Islet of Langerhans (tissue), 1 donor: ENCODE data around the gene TOB1.
"Not testable (repeated sequence)": the region's sequence is repeated elsewhere in the genome, so short reads cannot be mapped to it uniquely, and the experiment has no call there.

Source experiments
- FAIRE-seq: peaks from one replicate; lab custom pipeline; 2011; peaks lifted over from hg19 to GRCh38; lab: Jason Lieb, UNC

The TOB1 gene

DNA sequence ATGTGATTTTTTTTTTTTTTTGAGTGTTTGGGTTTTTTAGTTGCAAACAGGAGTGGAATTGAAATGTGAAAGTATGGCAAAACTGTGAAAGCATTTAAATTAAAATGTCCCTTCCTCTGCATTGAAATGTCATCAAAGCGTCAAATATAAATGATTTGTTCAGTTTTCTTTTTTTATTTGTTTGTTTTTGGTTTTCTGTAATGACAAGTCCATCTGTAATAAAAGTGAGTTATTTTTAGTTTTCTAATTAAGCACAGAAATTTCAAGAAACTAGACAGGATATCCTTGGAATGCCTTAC lies 1.9 kb upstream of the TOB1 start:
- no peak for FAIRE-seq

- peak; percentile 38 for FAIRE-seq
Observed at GRCh38 chr17:50867363-50868139, 1.4 kb upstream of the TOB1 start.

GRCh38 chr17:50866950-50867362 lies 802 bp upstream of the TOB1 start:
- no peak for FAIRE-seq

- no peak for FAIRE-seq
Observed at GRCh38 chr17:50865868-50866260, 290 bp downstream of the TOB1 start.

- no peak for FAIRE-seq
Observed at GRCh38 chr17:50865060-50865867, 890 bp downstream of the TOB1 start.

GRCh38 chr17:50864747-50865059 lies 1.5 kb downstream of the TOB1 start:
- FAIRE-seq, result no peak

DNA sequence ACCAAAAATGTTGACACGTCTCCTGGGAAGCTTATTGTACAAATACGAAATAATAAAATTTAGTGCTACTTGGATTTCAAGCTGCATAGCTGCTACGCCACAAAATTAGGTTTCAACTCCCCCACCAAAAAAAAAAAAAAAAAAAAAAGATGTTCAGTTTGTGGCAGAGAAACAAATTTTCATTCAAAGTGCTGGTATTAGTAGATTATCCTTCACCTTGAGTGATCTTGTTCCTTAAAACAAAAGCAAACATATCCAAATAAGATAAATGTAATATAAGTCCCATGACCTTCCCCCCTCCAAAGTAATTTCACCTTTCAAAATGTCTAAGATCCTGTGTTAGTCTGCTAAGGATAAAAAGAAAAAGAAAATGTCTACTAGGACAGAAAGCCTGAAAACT lies 2.2 kb downstream of the TOB1 start:
- FAIRE-seq, result no peak

- no peak for FAIRE-seq
Observed at GRCh38 chr17:50863221-50863843, 2.8 kb downstream of the TOB1 start.

- peak; percentile 62 for FAIRE-seq
Observed at GRCh38 chr17:50861822-50862528, 4.2 kb downstream of the TOB1 start.

DNA sequence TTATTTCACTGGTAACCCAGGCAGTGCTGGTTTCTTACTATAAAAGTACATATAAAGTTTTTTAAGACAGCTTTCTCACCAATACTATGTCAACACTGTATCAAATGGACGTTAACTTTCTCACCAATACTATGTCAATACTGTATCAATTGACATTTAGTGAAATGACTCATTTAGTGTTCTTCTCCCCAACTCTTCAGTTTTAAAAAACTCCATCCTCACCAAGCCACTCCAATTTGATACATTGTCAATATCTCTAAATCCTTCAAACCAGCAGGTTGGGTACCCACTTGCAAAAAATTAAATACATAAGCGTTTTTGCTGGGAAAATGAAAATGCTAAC lies 4.8 kb downstream of the TOB1 start:
- no peak for FAIRE-seq

- not testable (repeated sequence) for FAIRE-seq
Observed at GRCh38 chr17:50859727-50860126, 6.4 kb downstream of the TOB1 start.

DNA sequence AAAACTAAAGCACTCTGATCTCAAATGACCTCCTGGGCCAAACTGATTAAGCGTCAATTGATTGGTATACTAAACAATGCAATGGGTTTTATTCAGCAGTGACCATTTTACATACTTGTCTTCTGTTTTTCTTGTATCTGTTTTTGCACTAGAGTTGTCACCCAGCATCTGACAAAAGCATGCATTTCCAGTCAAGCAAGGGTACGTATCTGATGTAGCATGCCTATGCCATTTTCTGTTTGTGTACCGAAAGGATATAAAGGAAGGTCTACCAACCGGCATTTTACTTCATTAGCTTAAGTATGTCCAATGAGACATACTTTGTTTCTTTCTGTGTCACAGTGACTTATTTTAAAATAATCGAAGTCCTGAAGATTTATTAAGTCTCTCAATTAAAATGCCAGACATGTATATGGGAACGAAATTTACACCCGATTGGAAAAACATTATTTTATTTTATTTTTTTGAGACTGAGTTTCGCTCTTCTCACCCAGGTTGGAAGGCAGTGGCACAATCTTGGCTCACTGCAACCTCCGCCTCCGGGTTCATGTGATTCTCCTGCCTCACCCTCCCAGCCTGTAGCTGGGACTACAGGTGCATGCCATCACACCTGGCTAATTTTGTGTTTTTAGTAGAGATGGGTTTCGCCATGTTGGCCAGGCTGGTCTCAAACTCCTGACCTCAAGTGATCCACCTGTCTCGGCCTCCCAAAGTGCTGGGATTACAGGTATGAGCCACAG lies 7.5 kb downstream of the TOB1 start:
- FAIRE-seq, result no peak

DNA sequence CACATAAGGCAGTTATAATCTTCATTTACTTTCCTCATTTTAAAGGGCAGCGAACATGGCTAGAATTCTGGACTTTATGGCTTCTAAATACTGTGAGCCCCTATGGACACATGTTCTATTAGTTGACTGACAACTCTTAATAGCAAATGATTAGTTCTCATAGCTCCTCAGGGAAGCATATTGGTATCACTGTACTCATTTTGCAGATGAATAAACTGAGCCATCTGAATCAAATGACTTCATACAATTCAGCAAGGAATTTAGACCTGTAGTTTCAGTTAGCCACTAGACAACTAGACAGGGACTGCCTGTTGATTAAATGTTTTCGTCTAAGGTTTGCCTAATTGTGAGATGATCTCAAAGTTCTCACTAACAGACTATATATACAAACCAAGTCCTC lies 9.7 kb downstream of the TOB1 start:
- no peak for FAIRE-seq

- peak; percentile 75 for FAIRE-seq
Observed at GRCh38 chr17:50855708-50856330, 10.3 kb downstream of the TOB1 start.

DNA sequence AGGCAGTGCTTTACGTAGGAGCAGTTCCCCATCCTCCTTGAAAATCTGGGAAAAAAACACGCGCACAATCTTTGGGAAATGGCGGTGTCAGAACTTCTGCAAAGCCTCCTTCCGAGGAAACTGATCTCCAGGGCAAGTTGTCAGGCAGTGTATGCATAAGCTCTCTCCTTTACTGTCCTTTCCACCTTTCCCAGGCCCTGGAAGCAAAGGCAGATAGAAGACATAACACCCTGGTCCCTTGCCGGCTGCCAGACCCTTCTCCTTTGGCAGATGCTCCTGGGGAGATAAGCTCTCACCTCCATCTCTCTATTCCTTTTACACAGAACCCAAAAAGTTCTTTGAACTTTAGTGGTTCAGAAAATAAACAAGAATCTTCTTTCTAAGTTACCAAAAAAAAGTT lies 12.4 kb downstream of the TOB1 start:
- no peak for FAIRE-seq

DNA sequence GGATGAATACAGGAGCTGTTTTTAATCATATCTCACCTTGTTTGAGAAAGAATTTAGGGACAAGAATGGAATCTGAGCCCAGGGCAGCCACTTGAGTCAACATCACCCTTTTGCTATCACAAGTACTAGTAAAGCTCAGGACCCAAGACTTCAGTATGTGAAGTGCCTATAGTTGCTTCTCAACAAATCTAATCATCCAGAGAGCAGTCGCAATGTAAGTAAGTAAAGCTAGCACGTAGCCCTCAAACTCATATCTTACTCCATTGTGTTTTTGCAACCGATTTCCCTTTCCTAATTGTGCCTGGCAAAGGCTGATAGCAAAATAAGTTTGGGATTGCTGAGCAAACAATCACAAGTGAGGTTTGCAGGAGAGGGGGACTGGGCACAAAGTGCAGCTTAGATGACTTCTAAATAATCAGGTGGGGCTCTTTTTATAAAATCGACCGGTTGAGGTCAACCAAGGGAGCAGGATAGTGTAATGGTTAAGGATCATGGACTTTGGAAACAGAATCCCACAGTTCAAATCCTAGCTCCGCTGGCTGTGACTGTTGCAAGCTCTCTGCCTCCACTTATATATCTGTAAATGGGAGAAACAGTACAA lies 13.0 kb downstream of the TOB1 start:
- no peak for FAIRE-seq

DNA sequence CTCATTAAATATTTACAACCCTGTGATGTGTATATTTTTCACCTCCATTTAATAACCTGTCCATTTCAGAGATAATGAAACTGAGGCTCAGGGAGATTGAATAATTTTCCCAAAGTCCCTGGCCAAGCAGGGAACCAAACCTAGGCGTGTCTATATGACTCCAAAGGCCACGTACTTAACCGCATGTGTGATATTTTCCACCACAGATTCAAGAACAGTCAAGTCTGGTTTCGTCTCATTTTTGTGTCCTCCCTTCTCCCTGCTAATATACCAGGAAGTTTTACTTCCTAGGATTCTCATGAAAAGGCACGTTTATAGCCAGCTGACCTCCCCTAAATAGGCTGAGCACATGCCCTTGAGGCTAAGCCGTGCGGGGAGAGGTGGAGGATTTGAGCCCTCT lies 15.5 kb downstream of the TOB1 start:
- no peak for FAIRE-seq

DNA sequence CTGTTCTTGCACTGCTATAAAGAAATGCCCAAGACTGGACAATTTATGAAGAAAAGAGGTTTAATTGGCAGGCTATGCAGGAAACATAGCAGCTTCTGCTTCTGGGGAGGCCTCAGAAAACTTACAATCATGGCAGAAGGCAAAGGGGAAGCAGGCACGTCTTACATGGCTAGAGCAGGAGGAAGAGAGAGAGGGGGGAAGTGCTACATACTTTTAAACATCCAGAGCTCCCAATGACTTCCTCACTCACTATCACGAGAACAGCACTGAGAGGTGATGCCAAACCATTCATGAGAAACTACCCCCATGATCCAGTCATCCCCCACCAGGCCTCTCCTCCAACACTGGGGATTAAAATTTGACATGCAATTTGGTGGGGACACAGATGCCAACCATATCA lies 17.4 kb downstream of the TOB1 start:
- no peak for FAIRE-seq

GRCh38 chr17:50848039-50848438 lies 18.1 kb downstream of the TOB1 start:
- no peak for FAIRE-seq

DNA sequence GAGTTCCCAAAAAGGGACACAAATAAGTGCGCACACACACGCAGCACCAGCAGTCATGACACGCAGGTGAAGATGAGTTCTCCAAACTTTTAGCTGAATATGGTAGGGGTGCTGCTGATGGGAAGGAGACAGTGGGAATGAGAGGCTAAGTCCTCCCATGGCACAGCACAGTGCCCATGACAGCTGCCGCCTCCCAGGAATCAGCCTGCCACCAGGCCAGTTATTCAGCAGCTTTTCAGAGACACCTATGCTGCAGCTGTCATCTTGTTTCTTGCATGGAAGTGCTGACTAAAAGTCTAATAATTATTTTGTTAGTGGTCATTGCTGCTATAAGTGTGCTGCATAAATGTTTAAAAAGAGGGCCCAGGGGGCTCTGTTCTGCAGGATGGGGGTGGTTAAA lies 18.6 kb downstream of the TOB1 start:
- no peak for FAIRE-seq
